GM06990 (cell line): ENCODE data around the gene LDLR.

Source experiments
- DNase-seq: peaks from one replicate; pipeline ENCODE4 v3.0.0-alpha.2; 2011; ENCODE audit not compliant: insufficient read length; ENCODE audit errors: extremely low read depth
- H3K27me3 ChIP-seq: replicated peaks from 2 replicates; pipeline ENCODE4 v1.6.0; 2011; ENCODE audit warnings: low read length; ENCODE audit not compliant: control insufficient read depth, insufficient read depth
- H3K36me3 ChIP-seq: 2 replicates; pipeline ENCODE4 v1.5.1; 2011; ENCODE audit warnings: low read length; ENCODE audit not compliant: control insufficient read depth, insufficient read depth
- H3K4me3 ChIP-seq: replicated peaks from 2 replicates; pipeline ENCODE4 v1.5.1; 2011; ENCODE audit warnings: low read depth, mild to moderate bottlenecking, control low read depth, low read length
- TF ChIP-seq, protein P1 (sequence below): IDR thresholded peaks from 2 replicates; pipeline ENCODE4 v1.5.1; 2011; ENCODE audit warnings: low read length, control low read depth, mild to moderate bottlenecking, inconsistent platforms; ENCODE audit not compliant: insufficient read depth, poor library complexity, severe bottlenecking

The LDLR gene

DNA sequence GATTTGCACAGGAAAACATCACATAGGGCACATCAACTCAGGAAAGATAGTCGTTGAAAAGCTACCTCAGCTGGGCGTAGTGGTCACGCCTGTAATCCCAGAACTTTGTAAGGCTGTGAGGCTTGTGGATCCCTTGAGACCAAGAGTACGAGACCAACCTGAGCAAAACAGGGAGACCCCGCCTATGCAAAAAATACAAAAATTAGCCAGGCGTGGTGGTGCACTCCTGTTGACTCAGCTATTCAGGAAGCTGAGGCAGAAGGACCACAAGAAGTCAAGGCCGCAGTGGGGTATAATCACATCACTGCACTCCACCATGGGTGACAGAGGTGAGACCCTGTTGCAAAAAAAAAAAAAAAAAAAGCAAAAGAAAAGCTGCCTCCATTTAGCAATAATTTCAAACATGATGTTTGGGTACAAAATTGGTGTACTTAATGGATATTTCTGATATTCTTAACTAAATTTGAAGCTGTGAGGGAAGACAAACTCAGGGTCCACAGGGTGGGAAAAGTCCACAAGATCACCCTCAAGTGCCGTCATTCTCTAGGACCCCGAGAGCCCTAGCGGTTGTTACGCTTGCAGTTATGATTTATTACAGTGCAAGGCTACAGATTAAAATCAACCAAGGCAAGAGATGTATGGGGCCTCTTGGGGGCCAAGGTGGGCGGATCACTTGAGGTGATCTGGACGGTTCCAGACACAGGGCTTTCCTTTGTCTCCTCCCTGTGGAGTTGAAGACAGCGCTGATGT lies 42.5 kb upstream of the LDLR start:
- H3K4me3 ChIP-seq, result peak overlapping the region; percentile 41
- peaks cover 11% of the 10 kb centered on the region for H3K36me3 ChIP-seq

DNA sequence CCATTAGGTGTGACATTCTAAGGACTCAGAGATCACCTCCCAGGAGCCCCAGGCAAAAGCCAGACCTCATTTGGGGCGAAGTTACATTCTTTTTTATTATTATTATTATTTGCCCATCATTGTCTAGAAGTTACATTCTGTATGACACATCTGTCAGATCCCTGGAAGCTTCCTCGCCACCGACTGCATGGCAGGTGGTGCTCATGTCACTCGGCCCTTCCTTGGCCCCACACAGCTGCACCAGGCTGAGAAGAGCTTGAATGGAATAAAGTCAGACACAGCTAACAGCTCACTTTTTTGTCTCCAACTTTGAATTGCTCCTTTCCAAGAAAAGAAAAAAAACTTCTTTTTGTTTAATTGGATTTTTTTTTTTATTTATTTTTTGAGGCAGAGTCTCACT lies 41.4 kb upstream of the LDLR start:
- TF ChIP-seq, protein P1, sequence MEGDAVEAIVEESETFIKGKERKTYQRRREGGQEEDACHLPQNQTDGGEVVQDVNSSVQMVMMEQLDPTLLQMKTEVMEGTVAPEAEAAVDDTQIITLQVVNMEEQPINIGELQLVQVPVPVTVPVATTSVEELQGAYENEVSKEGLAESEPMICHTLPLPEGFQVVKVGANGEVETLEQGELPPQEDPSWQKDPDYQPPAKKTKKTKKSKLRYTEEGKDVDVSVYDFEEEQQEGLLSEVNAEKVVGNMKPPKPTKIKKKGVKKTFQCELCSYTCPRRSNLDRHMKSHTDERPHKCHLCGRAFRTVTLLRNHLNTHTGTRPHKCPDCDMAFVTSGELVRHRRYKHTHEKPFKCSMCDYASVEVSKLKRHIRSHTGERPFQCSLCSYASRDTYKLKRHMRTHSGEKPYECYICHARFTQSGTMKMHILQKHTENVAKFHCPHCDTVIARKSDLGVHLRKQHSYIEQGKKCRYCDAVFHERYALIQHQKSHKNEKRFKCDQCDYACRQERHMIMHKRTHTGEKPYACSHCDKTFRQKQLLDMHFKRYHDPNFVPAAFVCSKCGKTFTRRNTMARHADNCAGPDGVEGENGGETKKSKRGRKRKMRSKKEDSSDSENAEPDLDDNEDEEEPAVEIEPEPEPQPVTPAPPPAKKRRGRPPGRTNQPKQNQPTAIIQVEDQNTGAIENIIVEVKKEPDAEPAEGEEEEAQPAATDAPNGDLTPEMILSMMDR, result no peak
- Histone ChIP-seq H3K27me3 (no peaks in the 10 kb centered on the region), H3K4me3 (no peak overlapping the region), H3K36me3 (peaks cover 11% of the 10 kb centered on the region)
- no peak for DNase-seq

More for the DNA sequence above, 42.5 kb upstream of the LDLR start:
- no peaks in the 10 kb centered on the region for H3K27me3 ChIP-seq
- peak; percentile 47 for DNase-seq
- TF ChIP-seq, protein P1, result no peak

DNA sequence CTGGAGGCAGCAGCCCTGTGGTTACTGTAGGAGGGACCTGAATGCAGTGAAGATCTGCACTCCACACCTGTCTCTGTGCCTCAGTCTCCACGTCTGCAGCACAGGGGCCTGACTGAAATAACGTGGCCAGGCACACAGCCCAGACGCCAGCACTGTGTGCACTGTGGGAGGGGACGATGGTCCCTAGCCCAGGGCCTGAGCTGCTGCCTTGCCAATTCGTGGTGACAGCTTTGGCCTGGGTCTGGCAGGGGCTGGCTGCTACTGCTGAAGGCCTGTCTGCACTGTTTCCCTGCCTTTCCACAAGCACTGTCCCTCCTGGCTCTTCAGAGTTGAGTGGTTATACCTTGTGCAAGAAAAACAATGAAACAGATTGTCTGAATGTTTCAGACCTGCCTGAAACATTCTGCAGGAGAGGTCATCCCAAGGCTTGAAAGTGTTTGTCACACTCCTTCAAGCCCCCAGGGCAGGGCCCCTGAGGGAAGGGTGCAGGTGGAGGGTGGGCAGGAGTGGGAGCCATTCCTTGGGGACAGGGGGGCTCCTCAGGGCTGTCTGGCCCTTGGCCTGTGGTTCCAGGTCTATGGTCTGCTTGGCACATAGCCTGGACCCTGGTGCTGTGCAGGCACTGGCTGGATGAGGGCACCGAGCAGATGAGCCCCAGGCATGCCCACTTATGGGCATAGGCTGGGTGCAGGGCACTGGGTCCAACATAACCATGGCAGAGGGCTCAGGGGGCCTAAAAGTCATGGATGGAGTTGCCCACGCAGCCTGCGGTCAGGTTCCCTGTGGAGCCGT lies 38.7 kb upstream of the LDLR start:
- TF ChIP-seq, protein P1, result no peak
- H3K36me3 ChIP-seq, result peaks cover 14% of the 10 kb centered on the region
- H3K27me3 ChIP-seq, result no peaks in the 10 kb centered on the region
- H3K4me3 ChIP-seq, result no peak overlapping the region
- no peak for DNase-seq

DNA sequence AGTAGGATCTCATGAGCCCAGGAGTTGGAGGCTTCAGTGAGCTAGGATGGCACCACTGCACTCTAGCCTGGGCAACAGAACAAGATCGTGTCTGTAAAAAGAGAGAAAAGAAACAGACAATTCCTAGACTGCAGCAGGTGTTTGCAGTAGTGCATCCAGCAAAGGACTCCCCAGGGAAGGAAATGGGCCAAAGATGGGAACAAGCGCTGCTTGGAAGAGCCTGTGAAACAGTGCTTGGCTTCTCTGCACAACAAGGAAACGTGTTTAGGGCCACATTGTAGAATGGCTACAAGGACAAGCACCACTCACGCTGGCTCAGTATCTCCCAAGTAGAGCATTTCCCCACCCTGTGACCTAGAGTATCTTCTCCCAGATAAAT lies 35.5 kb upstream of the LDLR start:
- TF ChIP-seq, protein P1, result no peak
- Histone ChIP-seq H3K36me3 (peaks cover 21% of the 10 kb centered on the region), H3K27me3 (no peaks in the 10 kb centered on the region), H3K4me3 (no peak overlapping the region)
- DNase-seq, result no peak

DNA sequence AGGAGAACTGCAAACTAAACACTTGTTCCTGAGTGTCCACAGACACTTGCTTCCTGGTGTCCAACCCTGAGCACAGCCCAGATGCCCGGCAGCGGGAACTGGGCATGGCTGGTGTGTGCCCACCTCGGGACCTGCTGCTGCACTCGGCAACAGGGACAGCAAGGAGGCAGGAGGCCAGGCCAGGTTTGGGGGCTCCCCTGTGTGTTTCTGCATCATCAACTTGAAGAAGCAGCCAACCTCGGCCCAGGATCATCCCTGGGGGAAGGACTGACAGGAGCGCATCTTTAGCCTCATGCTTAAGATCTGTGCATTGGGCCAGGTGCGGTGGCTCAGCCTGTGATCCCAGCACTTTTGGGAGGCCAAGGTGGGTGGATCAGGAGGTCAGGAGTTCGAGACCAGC lies 35.1 kb upstream of the LDLR start:
- no peak for DNase-seq
- H3K27me3 ChIP-seq, result no peaks in the 10 kb centered on the region
- H3K4me3 ChIP-seq, result no peak overlapping the region
- peaks cover 19% of the 10 kb centered on the region for H3K36me3 ChIP-seq
- TF ChIP-seq, protein P1, result no peak
